ENCODE results near the gene TRABD2A.

DNA sequence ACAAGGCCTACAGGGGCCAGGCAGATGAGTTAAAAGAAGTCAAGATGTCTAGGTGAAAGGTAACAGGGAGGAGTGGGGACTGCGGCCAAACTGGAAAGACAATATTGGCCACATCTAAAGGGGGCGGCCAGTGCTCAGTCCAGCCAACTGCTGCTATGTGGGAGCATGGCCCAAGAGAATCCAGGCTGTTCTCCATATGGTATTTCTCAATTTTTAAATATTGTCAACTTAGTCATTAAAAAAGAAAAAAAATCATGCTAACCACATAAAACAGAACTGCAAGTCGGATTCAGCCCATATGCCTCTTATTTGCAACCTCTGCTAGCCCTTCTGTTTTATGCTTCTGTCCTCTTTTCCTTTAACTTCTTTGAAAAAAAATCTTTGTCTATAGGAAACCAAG is 14.8 kb downstream of the TRABD2A start:
- no peak for TF ChIP-seq CTCF (IDR thresholded peaks at IDR 0.05)
- no peak for TF ChIP-seq POLR2A (IDR thresholded peaks at IDR 0.05)
- TF ChIP-seq POLR2AphosphoS5 (IDR thresholded peaks at IDR 0.05): no peak
- no peak for TF ChIP-seq EP300 (IDR thresholded peaks at IDR 0.05)

Measured in sigmoid colon (tissue), 4 donors.